Measurements from ENCODE around the gene EHBP1L1. TPM values are rescaled to one million over a fixed set of nuclear protein-coding genes. Genes with fewer than 3 reads are reported as not detected.
A peak's percentile ranks its signal among the peaks of the same experiment; 100 is the strongest.

The EHBP1L1 gene
- total RNA-seq, 2 experiments from 2014 or later = 59.7 to 71.6 TPM

GRCh38 chr11:65617136-65617850 lies 41.4 kb downstream of the EHBP1L1 start:
- CTCF ChIA-PET (ENCODE audit: unreplicated experiment) = interaction anchor here (0.6 kb wide), 1 partner anchor 102 kb away, joined by 3 read pairs; no protein-coding TSS in a partner anchor
- Histone ChIP-seq H3K4me2 (ENCODE audit: low read length) (peak overlapping the region; percentile 99), H3K9me2 (ENCODE audit: insufficient read depth, low read length) (no peaks in the 10 kb centered on the region), H4K20me1 (ENCODE audit: insufficient read depth, low read length) (no peaks in the 10 kb centered on the region), H3K9me3 (ENCODE audit: low read length) (no peaks in the 10 kb centered on the region), H3K4me1 (ENCODE audit: insufficient read depth, low read length, poor library complexity, severe bottlenecking) (peaks cover 31% of the 10 kb centered on the region), H2AFZ (ENCODE audit: low read length) (no peak overlapping the region), H3K36me3 (ENCODE audit: insufficient read depth, low read length) (peaks cover 54% of the 10 kb centered on the region), H3K27ac (ENCODE audit: low read depth, low read length, poor library complexity, severe bottlenecking) (peak overlapping the region; percentile 75), H3K4me3 (ENCODE audit: low read depth, low read length, poor library complexity, severe bottlenecking) (peak overlapping the region; percentile 97), H3K79me2 (ENCODE audit: insufficient read depth, low read depth, low read length) (peaks cover 48% of the 10 kb centered on the region)
- TF ChIP-seq, protein P1, sequence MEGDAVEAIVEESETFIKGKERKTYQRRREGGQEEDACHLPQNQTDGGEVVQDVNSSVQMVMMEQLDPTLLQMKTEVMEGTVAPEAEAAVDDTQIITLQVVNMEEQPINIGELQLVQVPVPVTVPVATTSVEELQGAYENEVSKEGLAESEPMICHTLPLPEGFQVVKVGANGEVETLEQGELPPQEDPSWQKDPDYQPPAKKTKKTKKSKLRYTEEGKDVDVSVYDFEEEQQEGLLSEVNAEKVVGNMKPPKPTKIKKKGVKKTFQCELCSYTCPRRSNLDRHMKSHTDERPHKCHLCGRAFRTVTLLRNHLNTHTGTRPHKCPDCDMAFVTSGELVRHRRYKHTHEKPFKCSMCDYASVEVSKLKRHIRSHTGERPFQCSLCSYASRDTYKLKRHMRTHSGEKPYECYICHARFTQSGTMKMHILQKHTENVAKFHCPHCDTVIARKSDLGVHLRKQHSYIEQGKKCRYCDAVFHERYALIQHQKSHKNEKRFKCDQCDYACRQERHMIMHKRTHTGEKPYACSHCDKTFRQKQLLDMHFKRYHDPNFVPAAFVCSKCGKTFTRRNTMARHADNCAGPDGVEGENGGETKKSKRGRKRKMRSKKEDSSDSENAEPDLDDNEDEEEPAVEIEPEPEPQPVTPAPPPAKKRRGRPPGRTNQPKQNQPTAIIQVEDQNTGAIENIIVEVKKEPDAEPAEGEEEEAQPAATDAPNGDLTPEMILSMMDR (conservative IDR thresholded peaks at IDR 0.05; ENCODE audit: low read length) = peak; percentile 43
- no peak for TF ChIP-seq EZH2phosphoT487 (IDR thresholded peaks at IDR 0.05; ENCODE audit: borderline replicate concordance, low read depth, low read length)
- DNase-seq (ENCODE audit: low spot score) = peak; percentile 40
- intact Hi-C loops (cut with micrococcal nuclease; ENCODE audit: unreplicated experiment) = no loop called here
- POLR2A ChIA-PET = no interaction called here
- no TSS peak for BruUV-seq (replicated peaks)

- ChIA-PET POLR2A (no interaction called here), CTCF (ENCODE audit: unreplicated experiment) (no interaction called here)
- H4K20me1 ChIP-seq (ENCODE audit: insufficient read depth, low read length) = no peaks in the 10 kb centered on the region
- H3K79me2 ChIP-seq (ENCODE audit: insufficient read depth, low read depth, low read length) = peaks cover 40% of the 10 kb centered on the region
- DNase-seq (ENCODE audit: low spot score) = no peak
- intact Hi-C loops (cut with micrococcal nuclease; ENCODE audit: unreplicated experiment) = no loop called here
- no peaks in the 10 kb centered on the region for H3K9me2 ChIP-seq (ENCODE audit: insufficient read depth, low read length)
- H3K4me1 ChIP-seq (ENCODE audit: insufficient read depth, low read length, poor library complexity, severe bottlenecking) = peaks cover 23% of the 10 kb centered on the region
- no peak overlapping the region for H3K4me3 ChIP-seq (ENCODE audit: low read depth, low read length, poor library complexity, severe bottlenecking)
- TF ChIP-seq, protein P1 (conservative IDR thresholded peaks at IDR 0.05; ENCODE audit: low read length) = no peak
- TF ChIP-seq EZH2phosphoT487 (IDR thresholded peaks at IDR 0.05; ENCODE audit: borderline replicate concordance, low read depth, low read length) = no peak
- no TSS peak for BruUV-seq (replicated peaks)
- no peak overlapping the region for H2AFZ ChIP-seq (ENCODE audit: low read length)
- H3K27ac ChIP-seq (ENCODE audit: low read depth, low read length, poor library complexity, severe bottlenecking) = no peak overlapping the region
- peaks cover 59% of the 10 kb centered on the region for H3K36me3 ChIP-seq (ENCODE audit: insufficient read depth, low read length)
- peak overlapping the region; percentile 6; the same call in 1 of the 2 replicates for H3K4me2 ChIP-seq (ENCODE audit: low read length)
- H3K9me3 ChIP-seq (ENCODE audit: low read length) = no peaks in the 10 kb centered on the region
Measured at GRCh38 chr11:65617990-65618751, 42.3 kb downstream of the EHBP1L1 start.

All from OCI-LY7 (cell line).